ENCODE measurements around the gene MCFD2. TPM values are rescaled to one million over a fixed set of nuclear protein-coding genes. Genes with fewer than 3 reads are reported as not detected.

The MCFD2 gene
- total RNA-seq, 1 experiment from 2014 or later = 173 TPM

DNA sequence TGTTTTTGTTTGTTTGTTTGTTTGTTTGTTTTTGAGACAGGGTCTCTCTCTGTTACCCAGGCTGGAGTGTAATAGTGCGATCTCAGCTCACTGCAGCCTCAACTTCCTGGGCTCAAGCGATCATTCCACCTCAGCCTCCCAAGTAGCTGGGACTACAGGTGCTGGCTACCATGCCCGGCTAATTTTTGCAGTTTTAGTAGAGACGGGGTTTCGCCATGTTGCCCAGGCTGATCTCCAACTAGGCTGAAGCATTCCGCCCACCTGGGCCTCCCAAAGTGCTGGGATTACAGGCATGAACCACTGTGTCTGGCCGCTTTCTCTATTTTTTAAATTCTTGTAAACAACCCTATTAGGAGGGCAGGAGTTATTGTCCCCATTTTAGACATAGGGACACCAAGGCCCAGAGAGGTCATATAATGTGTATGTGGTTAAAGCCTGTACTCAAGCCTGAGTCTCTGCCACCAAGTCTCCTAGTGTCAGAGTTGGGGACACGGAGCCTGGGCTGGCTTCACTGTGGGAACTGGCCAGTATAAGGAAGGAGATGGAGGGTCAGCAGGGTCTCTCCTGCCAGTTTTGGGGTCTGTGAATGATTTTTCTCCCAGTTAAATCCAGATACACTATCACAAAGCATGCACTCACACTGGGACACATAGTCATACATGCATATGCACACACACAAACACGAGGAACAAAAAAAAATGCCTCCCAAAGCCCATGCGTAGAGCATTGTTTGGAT, 27.5 kb upstream of the MCFD2 start:
- no peak for DNase-seq (ENCODE audit: low read depth)
- in situ Hi-C loops (cut with HindIII; ENCODE audit: low pct_unique_long_range_greater_than_20kb, low sequenced_read_pairs) = no loop called here

DNA sequence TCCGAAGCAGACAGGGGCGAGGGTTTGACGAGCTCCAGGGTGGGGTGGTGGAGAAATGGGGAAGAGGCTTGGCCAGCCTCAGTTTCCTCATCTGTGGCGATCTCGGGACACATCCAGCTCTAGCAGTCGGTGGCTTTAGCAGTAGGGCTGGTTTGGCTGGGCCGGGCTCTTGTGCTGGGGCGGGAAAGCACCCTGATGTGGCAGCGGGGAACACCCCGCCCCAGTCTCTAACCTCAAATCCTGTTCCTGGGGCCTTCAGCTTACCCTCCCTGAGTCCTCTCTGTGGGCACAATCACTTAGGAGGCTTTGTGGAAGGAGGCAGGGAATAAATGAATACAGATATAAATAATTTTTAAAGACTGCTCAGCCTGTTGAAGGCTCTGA, 26.5 kb upstream of the MCFD2 start:
- DNase-seq (ENCODE audit: low read depth) = peak; percentile 27
- in situ Hi-C loops (cut with HindIII; ENCODE audit: low pct_unique_long_range_greater_than_20kb, low sequenced_read_pairs) = no loop called here

DNA sequence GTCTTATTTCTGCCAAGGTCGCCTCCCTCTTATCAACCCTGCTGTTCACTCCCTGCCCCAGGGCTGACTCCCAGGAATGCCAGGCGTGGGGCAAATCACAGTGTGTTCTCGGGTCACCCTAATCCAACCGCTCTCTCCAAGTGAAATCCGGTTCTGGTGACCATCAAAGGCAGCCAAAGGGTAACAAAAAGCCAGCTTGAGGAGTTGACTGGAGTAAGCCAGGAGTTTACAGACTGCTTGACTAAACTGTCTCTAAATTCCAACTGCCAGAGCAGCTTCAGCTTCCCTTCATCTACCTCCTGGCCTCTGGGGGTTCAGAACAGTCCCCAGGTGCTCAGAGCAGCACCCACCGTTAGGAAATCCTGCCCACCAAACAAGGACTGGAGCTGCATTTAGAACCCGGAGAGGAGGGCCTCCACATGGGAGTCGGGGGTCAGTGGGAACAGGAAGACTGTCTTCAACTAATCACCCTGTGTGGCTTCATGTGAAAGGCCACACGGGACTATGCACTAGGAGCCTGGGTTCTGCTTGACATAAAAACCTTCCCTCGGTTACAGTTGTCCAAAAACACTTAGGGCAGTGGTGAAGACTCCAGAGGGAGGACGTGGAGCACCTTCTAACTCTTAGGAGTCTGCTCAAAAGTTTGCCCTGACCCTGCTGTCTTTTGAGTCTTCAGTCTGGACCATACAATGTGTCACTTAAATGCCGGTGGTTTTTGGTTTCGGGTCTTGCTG, 24.2 kb upstream of the MCFD2 start:
- in situ Hi-C loops (cut with HindIII; ENCODE audit: low pct_unique_long_range_greater_than_20kb, low sequenced_read_pairs) = no loop called here
- no peak for DNase-seq (ENCODE audit: low read depth)

DNA sequence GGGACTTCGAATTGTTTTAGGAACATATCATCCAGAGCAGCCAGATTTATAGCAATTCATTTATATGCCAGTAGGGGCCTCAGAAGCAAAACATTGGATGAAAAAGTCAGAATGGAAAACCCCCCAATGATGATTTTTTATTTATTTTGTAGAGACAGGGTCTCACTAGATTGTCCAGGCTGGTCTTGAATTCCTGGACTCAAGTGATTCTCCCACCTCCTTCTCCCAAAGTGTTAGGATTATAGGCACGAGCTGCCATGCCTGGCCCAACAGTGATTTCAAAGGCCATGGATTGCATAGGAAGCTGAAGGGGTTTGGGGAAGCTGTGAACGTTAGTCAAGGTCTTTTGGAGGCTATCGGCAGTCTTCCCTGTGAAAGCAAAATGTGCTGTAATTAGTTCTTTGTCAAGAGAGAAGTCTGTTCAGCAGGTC, 21.9 kb upstream of the MCFD2 start:
- in situ Hi-C loops (cut with HindIII; ENCODE audit: low pct_unique_long_range_greater_than_20kb, low sequenced_read_pairs) = no loop called here
- no peak for DNase-seq (ENCODE audit: low read depth)

DNA sequence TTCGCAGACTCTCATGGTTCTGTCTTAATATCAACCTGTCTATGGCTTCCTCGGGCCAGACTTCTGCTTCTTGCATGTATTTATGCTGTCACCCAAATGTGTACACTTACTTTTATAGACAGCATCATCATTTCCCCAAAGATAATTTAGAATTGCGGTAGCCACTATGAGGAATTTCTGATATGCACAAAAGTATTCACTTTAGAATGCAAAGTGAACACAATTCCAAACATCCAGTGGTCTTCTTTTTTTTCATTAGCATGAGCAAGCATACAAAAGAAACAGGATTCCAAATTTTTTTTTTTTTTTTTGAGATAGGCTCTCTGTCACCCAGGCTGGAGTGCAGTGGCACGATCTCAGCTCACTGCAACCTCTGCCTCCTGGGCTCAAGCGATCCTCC, 21.0 kb upstream of the MCFD2 start:
- in situ Hi-C loops (cut with HindIII; ENCODE audit: low pct_unique_long_range_greater_than_20kb, low sequenced_read_pairs) = no loop called here
- no peak for DNase-seq (ENCODE audit: low read depth)

DNA sequence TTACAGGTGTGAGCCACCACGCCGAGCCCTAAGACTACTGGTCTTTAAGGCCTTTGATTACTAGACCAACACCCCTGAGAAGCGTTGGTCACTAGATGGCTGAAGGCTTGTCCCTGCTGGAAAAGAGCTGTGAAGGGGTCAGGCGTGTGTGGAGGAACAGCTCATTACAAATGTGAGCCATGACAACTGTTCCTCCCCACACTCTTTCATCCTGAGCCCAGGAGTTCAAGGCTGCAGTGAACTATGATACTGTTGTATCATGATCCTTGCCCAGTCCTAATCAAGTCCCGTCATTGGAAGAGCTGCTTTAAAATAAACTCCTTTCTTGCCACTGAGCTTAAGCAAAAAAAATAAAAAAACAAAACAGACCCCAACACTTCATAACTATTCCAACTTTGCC, 19.5 kb upstream of the MCFD2 start:
- in situ Hi-C loops (cut with HindIII; ENCODE audit: low pct_unique_long_range_greater_than_20kb, low sequenced_read_pairs) = no loop called here
- no peak for DNase-seq (ENCODE audit: low read depth)

DNA sequence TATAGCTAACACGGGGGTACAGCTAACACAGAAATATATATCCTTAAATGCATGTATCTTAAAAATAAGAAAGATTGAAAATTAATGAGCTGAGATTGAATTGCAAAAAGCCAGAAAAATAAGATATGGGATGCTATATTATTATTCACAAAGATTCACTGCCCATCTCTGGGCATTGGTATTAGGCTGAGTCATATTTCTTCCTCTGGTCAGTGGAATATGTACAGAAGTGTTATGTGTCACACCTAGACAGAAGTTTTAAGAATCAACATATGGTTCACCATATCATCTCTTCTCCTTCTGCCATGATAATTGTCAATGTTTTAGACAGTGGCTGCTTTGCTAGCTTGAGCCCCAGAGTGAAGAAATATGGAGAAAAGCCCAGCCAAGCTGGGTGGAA, 14.0 kb upstream of the MCFD2 start:
- DNase-seq (ENCODE audit: low read depth) = no peak
- in situ Hi-C loops (cut with HindIII; ENCODE audit: low pct_unique_long_range_greater_than_20kb, low sequenced_read_pairs) = no loop called here

DNA sequence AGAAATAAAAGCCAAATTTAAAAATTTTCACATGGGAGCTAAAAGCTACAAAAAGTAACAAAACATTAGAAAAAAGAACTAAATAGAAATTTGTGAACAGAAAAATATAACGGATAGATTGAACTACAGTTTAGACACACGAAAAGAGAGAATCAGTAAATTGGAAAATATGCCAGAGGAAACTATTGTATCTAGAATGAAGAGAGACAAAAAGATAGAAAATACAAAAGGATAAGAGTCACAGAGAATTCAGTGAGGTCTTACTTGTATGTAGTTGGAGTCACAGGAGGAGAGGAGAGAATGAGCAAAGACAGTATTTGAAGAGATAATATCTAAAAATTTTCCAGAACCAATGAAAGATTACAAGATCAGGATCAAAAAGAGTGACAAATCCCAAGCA, 11.3 kb upstream of the MCFD2 start:
- in situ Hi-C loops (cut with HindIII; ENCODE audit: low pct_unique_long_range_greater_than_20kb, low sequenced_read_pairs) = no loop called here
- no peak for DNase-seq (ENCODE audit: low read depth)

DNA sequence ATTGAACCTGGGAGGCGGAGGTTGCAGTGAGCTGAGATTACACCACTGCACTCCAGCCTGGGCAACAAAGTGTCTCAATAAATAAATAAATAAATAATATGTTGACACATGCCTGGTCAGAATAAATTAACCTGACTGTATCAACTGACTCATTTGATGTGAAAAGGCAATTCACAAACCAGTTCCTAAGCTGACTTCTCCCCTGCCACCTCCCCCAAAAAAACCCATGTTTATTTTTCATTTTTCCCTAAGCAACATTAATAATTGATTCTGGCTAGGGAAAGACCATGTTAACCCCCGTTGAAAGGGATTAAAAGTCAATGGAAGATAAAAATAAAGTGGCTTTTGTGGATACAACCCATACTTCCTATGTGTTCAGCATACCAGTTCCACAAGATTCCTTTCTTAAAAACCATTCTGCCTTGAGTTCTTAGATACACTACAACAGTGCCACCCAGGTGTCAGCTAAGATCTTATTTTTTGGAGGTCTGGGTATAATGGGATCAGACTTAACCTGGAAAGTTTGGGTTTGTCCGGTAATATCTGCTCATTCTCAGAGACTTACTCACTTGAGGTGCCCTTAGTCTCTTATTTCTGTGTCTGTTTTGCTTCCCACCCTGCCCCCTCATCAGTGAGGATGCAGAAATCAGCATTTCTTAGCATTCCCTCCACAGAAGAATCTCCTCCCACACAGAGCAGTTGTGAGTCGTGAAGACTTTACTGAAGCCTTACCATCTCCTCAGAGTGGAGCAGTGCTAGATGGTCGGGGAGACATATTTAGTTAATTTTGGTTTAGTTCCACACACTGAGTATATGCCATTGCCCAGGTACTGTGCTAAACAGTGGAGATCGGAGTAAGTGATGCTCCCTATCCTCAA, 10.1 kb upstream of the MCFD2 start:
- in situ Hi-C loops (cut with HindIII; ENCODE audit: low pct_unique_long_range_greater_than_20kb, low sequenced_read_pairs) = no loop called here
- no peak for DNase-seq (ENCODE audit: low read depth)

DNA sequence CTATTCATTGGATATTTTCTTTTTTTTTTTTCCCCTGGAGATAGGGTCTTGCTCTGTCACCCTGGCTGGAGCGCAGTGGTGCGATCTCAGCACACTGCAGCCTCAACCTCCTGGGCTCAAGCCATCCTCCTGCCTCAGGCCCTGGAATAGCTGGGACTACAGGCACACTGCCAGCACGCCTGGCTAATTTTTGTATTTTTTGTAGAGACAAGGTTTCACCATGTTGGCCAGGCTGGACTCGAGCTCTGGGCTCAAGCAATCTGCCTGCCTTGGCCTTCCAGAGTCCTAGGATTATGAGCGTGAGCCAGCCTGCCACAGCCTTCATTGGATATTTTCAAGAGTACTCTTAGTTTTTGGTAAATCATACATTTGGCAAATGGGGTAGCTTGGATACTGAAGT, 9.0 kb upstream of the MCFD2 start:
- in situ Hi-C loops (cut with HindIII; ENCODE audit: low pct_unique_long_range_greater_than_20kb, low sequenced_read_pairs) = no loop called here
- no peak for DNase-seq (ENCODE audit: low read depth)

DNA sequence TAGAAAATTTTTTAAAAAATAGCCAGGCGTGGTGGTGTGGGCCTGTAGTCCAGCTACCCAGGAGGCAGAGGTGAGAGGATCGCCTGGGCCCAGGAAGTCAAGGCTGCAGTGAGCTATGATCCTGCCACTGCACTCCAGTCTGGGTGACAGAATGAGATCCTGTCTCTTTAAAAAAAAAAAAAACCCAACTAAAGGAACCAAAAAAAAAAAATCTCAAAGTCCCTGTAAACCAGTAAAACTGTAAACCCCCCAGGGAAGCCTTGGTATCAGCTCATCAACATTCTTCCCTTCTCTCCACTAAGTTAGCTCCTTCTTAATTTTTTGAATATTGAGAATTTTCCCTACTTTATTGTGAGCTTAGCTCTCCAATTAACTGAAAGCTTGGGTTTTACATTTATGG, 8.4 kb upstream of the MCFD2 start:
- in situ Hi-C loops (cut with HindIII; ENCODE audit: low pct_unique_long_range_greater_than_20kb, low sequenced_read_pairs) = no loop called here
- DNase-seq (ENCODE audit: low read depth) = no peak

DNA sequence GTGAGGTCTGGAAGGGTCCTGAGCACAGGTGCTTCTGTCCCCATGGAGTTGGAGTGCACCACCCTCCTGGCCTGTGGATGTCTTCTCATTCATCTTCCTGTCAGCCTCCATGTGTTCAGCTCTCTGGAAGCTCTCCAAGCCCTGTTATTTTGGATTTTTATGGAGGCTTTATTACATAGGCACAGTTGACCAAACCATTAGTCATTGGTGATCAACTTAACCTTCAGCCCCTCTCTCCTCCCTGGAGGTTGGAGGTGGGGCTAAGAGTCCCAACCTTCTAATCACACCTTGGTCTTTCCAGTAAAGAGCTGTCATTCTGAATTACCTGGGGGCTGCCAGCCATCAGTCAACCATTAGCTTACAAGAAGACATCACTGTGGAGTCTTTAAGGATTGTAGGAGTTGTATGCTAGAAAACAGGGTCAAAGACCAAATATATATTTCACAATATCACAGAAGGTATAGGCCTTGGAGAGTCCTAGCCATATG, 7.5 kb upstream of the MCFD2 start:
- in situ Hi-C loops (cut with HindIII; ENCODE audit: low pct_unique_long_range_greater_than_20kb, low sequenced_read_pairs) = no loop called here
- no peak for DNase-seq (ENCODE audit: low read depth)

DNA sequence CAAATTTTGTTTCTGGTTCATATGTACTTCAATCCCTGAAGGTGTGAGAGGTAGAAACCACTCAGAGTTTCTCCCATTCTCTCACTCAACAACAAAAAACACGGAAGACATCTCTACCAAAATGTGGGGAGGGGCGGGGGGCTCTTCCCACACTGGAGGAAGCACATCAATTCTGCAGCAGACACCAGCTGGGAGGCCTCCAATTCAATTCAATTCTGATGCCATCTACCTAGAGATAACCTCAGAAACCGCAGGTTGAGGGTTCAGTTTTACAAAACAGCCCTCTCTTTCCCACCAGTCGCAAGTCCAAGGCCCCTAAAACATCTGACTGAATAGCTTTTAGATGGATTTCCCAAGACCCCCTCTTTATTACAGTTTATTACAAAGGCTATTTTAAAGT, 7.0 kb upstream of the MCFD2 start:
- DNase-seq (ENCODE audit: low read depth) = no peak
- in situ Hi-C loops (cut with HindIII; ENCODE audit: low pct_unique_long_range_greater_than_20kb, low sequenced_read_pairs) = no loop called here

DNA sequence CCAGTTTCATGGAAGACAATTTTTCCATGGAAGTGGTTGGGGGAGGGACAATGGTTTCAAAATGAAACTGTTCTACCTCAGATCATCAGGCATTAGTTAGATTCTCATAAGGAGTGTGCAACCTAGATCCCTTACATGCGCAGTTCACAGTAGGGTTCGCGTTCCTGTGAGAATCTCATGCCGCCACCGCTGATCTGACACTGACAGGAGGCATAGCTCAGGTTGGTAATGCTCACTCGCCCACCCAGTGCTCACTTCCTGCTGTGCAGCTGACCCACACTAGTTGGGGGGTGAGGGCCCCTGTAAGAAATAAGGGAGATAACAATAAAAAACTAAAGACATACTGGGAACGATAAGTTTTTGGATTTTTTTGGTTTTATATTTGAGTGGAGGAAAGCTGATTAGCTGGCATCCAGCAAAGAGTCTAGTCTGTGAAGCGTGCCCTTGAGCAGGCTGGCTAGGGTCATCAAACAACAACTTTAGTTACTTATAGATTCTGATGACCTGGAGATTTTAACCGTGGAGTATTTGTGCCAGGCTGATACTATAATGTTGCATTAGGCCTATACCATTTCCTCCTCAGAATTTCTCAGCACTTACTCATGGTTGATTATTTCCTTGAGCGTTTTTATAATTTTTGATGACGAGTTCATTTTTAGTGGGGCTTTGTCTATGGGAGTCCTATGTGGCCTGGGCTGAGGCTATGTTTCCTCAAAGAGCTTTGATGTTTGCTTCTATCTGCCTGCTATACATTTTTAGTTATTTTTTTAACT, 6.3 kb upstream of the MCFD2 start:
- no peak for DNase-seq (ENCODE audit: low read depth)
- in situ Hi-C loops (cut with HindIII; ENCODE audit: low pct_unique_long_range_greater_than_20kb, low sequenced_read_pairs) = no loop called here

DNA sequence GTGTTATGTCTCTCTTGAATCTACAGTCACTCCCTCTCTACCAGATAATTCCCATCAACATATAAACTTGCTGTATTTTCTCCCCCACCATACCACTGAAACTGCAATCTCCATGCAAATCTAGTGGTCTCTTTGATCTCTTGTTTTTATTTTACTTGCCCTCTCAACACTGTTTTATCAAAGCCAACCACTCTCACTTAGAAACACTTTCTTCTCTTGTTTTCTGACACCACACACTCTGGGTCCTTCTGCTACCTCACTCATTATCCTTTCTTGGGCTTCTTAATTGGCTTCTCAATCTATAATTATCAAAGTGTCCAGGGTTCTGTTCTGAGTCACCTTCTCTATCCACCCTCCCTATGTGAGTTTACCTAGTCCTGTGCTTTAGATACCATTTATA, 2.0 kb upstream of the MCFD2 start:
- DNase-seq (ENCODE audit: low read depth) = no peak
- in situ Hi-C loops (cut with HindIII; ENCODE audit: low pct_unique_long_range_greater_than_20kb, low sequenced_read_pairs) = no loop called here

DNA sequence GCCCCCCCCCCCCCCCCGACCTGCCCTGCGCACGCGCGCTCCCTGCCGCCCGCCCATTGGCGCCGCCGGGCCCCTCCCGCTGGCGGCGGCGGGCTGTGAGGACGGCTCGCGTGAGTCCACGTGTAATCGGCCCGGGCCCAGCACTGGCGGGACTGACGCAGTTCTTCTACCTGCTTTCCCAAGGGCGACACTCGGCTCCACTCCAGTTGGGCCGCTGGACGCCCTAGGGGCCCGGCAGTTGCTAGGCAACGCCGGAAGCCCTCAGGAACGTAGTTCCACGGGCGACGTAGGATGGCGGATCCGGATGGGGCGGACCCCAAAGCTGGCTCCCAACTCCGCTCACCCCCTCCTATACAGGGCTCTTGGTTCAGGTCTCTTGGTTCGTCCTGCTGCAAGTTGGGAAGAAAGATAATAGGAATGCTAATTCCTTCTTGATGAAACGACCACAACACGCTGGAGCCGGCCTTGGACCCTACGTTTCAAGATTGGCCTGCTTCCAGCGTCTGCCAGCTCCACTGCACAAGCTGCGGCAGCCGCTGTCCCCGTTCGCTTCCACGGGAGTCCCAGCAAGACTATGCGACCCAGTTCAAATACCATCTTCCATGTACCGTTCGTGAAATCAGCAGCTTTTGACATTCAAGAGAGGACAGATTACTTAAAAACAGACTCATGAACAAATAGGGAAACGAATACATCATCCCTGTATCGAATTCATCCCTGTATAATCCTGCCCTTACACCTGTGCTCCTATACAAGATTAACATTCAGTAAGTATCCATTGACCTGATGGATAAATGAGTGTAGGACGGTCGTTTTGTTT, 415 bp upstream of the MCFD2 start:
- peak; percentile 92 for DNase-seq (ENCODE audit: low read depth)
- in situ Hi-C loops (cut with HindIII; ENCODE audit: low pct_unique_long_range_greater_than_20kb, low sequenced_read_pairs) = no loop called here

DNA sequence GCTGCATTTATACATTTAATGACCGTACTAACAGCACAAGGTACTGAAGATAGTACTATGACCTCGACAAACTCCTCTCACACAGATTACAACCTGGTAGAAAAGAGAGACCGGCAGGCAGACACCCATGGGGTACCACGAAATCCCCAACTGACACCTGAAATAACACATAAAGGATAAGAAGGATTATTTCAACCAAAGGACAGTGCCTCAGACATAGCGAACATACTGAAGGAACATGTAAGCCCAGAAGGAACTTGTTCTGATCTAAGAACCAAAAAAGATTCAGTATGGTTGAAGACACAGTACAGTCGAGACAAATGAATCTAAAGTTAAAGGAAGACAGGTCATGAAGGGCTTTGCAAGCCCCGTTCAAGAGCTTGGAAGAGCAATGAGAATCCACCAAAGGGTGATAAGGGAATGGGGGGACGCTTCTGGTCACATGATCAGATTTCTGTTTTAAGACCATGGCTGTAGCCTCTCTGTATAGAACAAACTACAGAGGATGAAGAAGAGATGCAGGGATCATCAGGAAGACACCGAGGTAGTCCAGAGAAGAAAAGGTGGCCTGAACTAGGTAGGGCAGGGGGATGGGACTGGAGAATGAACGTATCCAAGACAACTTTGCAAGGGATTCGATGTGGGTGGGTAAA, 902 bp downstream of the MCFD2 start:
- in situ Hi-C loops (cut with HindIII; ENCODE audit: low pct_unique_long_range_greater_than_20kb, low sequenced_read_pairs) = no loop called here
- no peak for DNase-seq (ENCODE audit: low read depth)
